AG04450 (cell line): ENCODE results near the gene TCEANC2. TPM values are rescaled to one million over a fixed set of nuclear protein-coding genes. Genes with fewer than 3 reads are reported as not detected.
"Not testable (repeated sequence)": the region's sequence is repeated elsewhere in the genome, so short reads cannot be mapped to it uniquely, and the experiment has no call there.

Experiments
- CTCF ChIA-PET: fragments of 300-600, 350-600 bp; formaldehyde crosslinking; extraction: SDS; loops from one replicate; lab custom pipeline; 2022; ENCODE audit warnings: antibody characterized with exemption, inconsistent platforms; lab: Charles Lee
- POLR2A ChIA-PET: fragments of 350-600 bp; formaldehyde crosslinking; extraction: SDS; loops from one replicate; lab custom pipeline; 2021; ENCODE audit warnings: antibody characterized with exemption, inconsistent platforms; lab: Yijun Ruan, JAX
- DNase-seq: peaks from one replicate; pipeline ENCODE4 v3.0.0-alpha.2; 2011; ENCODE audit warnings: low read depth, low spot score
- H3K27ac ChIP-seq: one replicate; pipeline ENCODE4 v1.5.1; 2012; ENCODE audit warnings: low read depth, low read length, control low read depth
- H3K27me3 ChIP-seq: one replicate; pipeline ENCODE4 v1.6.0; 2012; ENCODE audit warnings: low read length; ENCODE audit not compliant: control insufficient read depth, insufficient read depth
- H3K4me3 ChIP-seq: 2 replicates; pipeline ENCODE4 v1.5.1; 2011; ENCODE audit warnings: mild to moderate bottlenecking, low read depth, low read length, control low read depth
- H3K9me3 ChIP-seq: 2 replicates; pipeline ENCODE4 v1.5.1; 2012; ENCODE audit warnings: low read length; ENCODE audit not compliant: control insufficient read depth, insufficient read depth
- CTCF ChIP-seq: IDR thresholded peaks from 2 replicates; pipeline ENCODE4 v1.5.1; 2011; ENCODE audit warnings: low read depth, low read length, control low read depth, inconsistent platforms
- polyA plus RNA-seq: library from polyadenylated mRNA; depleted of rRNA; stranded (reverse); fragments of >200 nt; gene quantifications from 2 replicates; pipeline ENCODE4 v1.2.3, GENCODE V29; 2011

Gene TCEANC2
- polyA plus RNA-seq, 1 experiment: 4.3 TPM

- CTCF ChIA-PET: interaction anchor here (4.2 kb wide), 1 partner anchor 401 kb away, joined by 13 read pairs; no protein-coding TSS in a partner anchor
- TF ChIP-seq CTCF: no peak
Measured at GRCh38 chr1:54088385-54088784, 35.0 kb downstream of the TCEANC2 start.

GRCh38 chr1:54091666-54092065 lies 38.3 kb downstream of the TCEANC2 start:
- DNase-seq: no peak
- CTCF ChIA-PET: no interaction called here
- Histone ChIP-seq H3K27ac (no peak overlapping the region), H3K4me3 (no peak overlapping the region), H3K9me3 (no peaks in the 10 kb centered on the region), H3K27me3 (no peaks in the 10 kb centered on the region)
- POLR2A ChIA-PET: no interaction called here
- no peak for TF ChIP-seq CTCF

More at GRCh38 chr1:54088385-54088784, 35.0 kb downstream of the TCEANC2 start:
- POLR2A ChIA-PET: no interaction called here
- no peak for DNase-seq
- Histone ChIP-seq H3K4me3 (no peak overlapping the region), H3K9me3 (no peaks in the 10 kb centered on the region), H3K27ac (no peak overlapping the region), H3K27me3 (no peaks in the 10 kb centered on the region)

- CTCF ChIA-PET: interaction anchor here (0.7 to 1.4 kb wide), 3 partner anchors 10 to 392 kb away, joined by 3 to 5 read pairs (median 3); no protein-coding TSS in a partner anchor
- TF ChIP-seq CTCF: no peak
- DNase-seq: no peak
Measured at GRCh38 chr1:54094001-54094729, 40.8 kb downstream of the TCEANC2 start.

GRCh38 chr1:54094730-54095105 lies 41.3 kb downstream of the TCEANC2 start:
- H3K4me3 ChIP-seq, POLR2A ChIA-PET, DNase-seq, H3K9me3 ChIP-seq, H3K27ac ChIP-seq, H3K27me3 ChIP-seq: not testable (repeated sequence)
- CTCF ChIA-PET: interaction anchor here (1.2 to 1.4 kb wide), 2 partner anchors 11 to 13 kb away, joined by 3 to 5 read pairs; no protein-coding TSS in a partner anchor

More at GRCh38 chr1:54094001-54094729, 40.8 kb downstream of the TCEANC2 start:
- Histone ChIP-seq H3K9me3 (no peaks in the 10 kb centered on the region), H3K4me3 (no peak overlapping the region), H3K27me3 (no peaks in the 10 kb centered on the region), H3K27ac (no peak overlapping the region)
- POLR2A ChIA-PET: no interaction called here

- TF ChIP-seq CTCF: no peak
- CTCF ChIA-PET: interaction anchor here (1.2 to 1.4 kb wide), 2 partner anchors 12 to 14 kb away, joined by 3 to 5 read pairs; no protein-coding TSS in a partner anchor
Measured at GRCh38 chr1:54095546-54096226, 42.3 kb downstream of the TCEANC2 start.

More at GRCh38 chr1:54095546-54096226, 42.3 kb downstream of the TCEANC2 start:
- Histone ChIP-seq H3K9me3 (no peaks in the 10 kb centered on the region), H3K4me3 (no peak overlapping the region), H3K27ac (no peak overlapping the region), H3K27me3 (no peaks in the 10 kb centered on the region)
- no peak for DNase-seq
- POLR2A ChIA-PET: no interaction called here
